ENCODE results near the gene SLC35F1. TPM values are rescaled to one million over a fixed set of nuclear protein-coding genes. Genes with fewer than 3 reads are reported as not detected.

Gene SLC35F1
- polyA plus RNA-seq, 2 of the 4 experiments (the other 2 are of a cell fraction) = 0.01 TPM; not detected in 1

DNA sequence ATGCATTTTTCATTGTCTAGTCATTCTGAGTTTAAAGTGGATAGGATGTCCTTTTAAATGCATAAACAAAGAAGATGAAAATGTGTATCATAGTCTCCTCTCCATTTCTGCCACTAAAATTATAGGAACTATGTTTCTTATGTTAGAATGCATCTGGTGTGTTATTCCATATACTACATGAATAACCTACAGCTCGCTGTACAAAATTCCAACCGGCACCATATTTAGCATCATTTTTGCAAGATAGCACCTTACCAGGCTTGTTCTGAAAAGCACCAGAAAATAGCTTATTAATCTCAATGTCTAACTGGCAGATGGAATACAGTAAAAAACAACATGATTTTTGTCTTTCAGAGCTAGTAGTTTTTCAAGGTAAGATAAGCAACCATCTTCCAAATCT lies 241.5 kb downstream of the SLC35F1 start:
- ATAC-seq (no peak), FAIRE-seq (no peak), DNase-seq (ENCODE audit: low read depth in 1 of 2, low spot score in 1 of 2) (no peak)
- Histone ChIP-seq H3K27ac (no peak overlapping the region), H3K4me1 (no peaks in the 10 kb centered on the region), H3K4me2 (no peak overlapping the region), H3K9me3 (no peaks in the 10 kb centered on the region), H3K4me3 (no peak overlapping the region)
- CTCF ChIA-PET = no interaction called here
- 22% methylated on average over 2 of the region's 2 CpGs for WGBS (ENCODE audit: missing lambda C conversion rate)
- TF ChIP-seq KDM5A (IDR thresholded peaks at IDR 0.05) = no peak
- no peak for TF ChIP-seq POLR2A (IDR thresholded peaks at IDR 0.05; ENCODE audit: low read length)
- TF ChIP-seq, protein P1, sequence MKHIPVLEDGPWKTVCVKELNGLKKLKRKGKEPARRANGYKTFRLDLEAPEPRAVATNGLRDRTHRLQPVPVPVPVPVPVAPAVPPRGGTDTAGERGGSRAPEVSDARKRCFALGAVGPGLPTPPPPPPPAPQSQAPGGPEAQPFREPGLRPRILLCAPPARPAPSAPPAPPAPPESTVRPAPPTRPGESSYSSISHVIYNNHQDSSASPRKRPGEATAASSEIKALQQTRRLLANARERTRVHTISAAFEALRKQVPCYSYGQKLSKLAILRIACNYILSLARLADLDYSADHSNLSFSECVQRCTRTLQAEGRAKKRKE (CRISPR knock-in tag; IDR thresholded peaks at IDR 0.05; ENCODE audit: low read depth) = no peak
- TF ChIP-seq CHD2 (IDR thresholded peaks at IDR 0.05; ENCODE audit: low read length, partially characterized antibody) = no peak
- TF ChIP-seq JUN (IDR thresholded peaks at IDR 0.05) = no peak
- no peak for TF ChIP-seq BHLHE40 (IDR thresholded peaks at IDR 0.05; ENCODE audit: low read depth, low read length)
- no peak for TF ChIP-seq TFCP2L1 (CRISPR knock-in tag; IDR thresholded peaks at IDR 0.05)
- POLR2A ChIA-PET = no interaction called here

- no peak for DNase-seq (ENCODE audit: low read depth in 1 of 2, low spot score in 1 of 2)
- Histone ChIP-seq H3K4me2 (no peak overlapping the region), H3K4me3 (no peak overlapping the region), H3K27ac (no peak overlapping the region), H3K9me3 (no peaks in the 10 kb centered on the region), H3K4me1 (no peaks in the 10 kb centered on the region)
- TF ChIP-seq, protein P2, sequence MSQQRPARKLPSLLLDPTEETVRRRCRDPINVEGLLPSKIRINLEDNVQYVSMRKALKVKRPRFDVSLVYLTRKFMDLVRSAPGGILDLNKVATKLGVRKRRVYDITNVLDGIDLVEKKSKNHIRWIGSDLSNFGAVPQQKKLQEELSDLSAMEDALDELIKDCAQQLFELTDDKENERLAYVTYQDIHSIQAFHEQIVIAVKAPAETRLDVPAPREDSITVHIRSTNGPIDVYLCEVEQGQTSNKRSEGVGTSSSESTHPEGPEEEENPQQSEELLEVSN (IDR thresholded peaks at IDR 0.05; ENCODE audit: borderline replicate concordance, low read depth) = no peak
- TF ChIP-seq, protein P3, sequence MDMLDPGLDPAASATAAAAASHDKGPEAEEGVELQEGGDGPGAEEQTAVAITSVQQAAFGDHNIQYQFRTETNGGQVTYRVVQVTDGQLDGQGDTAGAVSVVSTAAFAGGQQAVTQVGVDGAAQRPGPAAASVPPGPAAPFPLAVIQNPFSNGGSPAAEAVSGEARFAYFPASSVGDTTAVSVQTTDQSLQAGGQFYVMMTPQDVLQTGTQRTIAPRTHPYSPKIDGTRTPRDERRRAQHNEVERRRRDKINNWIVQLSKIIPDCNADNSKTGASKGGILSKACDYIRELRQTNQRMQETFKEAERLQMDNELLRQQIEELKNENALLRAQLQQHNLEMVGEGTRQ (IDR thresholded peaks at IDR 0.05) = no peak
- TF ChIP-seq HOXB13 (CRISPR knock-in tag; IDR thresholded peaks at IDR 0.05; ENCODE audit: low read depth) (no peak), EHMT2 (IDR thresholded peaks at IDR 0.05; ENCODE audit: low read depth) (no peak), JUNB (IDR thresholded peaks at IDR 0.05) (no peak), HDAC2 (IDR thresholded peaks at IDR 0.05) (no peak), EHF (CRISPR knock-in tag; IDR thresholded peaks at IDR 0.05) (no peak), CHD2 (IDR thresholded peaks at IDR 0.05; ENCODE audit: low read length, partially characterized antibody) (no peak), ZSCAN20 (CRISPR knock-in tag; IDR thresholded peaks at IDR 0.05) (no peak), CTCF (IDR thresholded peaks at IDR 0.05) (no peak), TP53 (CRISPR knock-in tag; IDR thresholded peaks at IDR 0.05) (no peak)
- ChIA-PET POLR2A (no interaction called here), CTCF (no interaction called here)
- ATAC-seq = no peak
- FAIRE-seq = no peak
Observed at GRCh38 chr6:118152524-118152923, 245.5 kb downstream of the SLC35F1 start.

- Histone ChIP-seq H3K27ac (no peak overlapping the region), H3K4me2 (no peak overlapping the region), H3K4me3 (no peak overlapping the region), H3K9me3 (no peaks in the 10 kb centered on the region), H3K4me1 (no peaks in the 10 kb centered on the region)
- DNase-seq (ENCODE audit: low read depth in 1 of 2, low spot score in 1 of 2) = no peak
- TF ChIP-seq RNF2 (IDR thresholded peaks at IDR 0.05; ENCODE audit: borderline replicate concordance, low read depth) (no peak), ZSCAN20 (CRISPR knock-in tag; IDR thresholded peaks at IDR 0.05) (no peak), SMC3 (IDR thresholded peaks at IDR 0.05) (no peak), CEBPB (IDR thresholded peaks at IDR 0.05) (no peak), CBX8 (IDR thresholded peaks at IDR 0.05) (no peak), RAD21 (conservative IDR thresholded peaks at IDR 0.05 in 1 of 2, IDR thresholded peaks at IDR 0.05 in 1 of 2) (no peak), HOXB5 (CRISPR knock-in tag; IDR thresholded peaks at IDR 0.05) (no peak), GATA3 (IDR thresholded peaks at IDR 0.05; ENCODE audit: borderline replicate concordance) (no peak), NPAS2 (CRISPR knock-in tag; IDR thresholded peaks at IDR 0.05; ENCODE audit: borderline replicate concordance) (no peak), EP300 (IDR thresholded peaks at IDR 0.05) (no peak), EHF (CRISPR knock-in tag; IDR thresholded peaks at IDR 0.05) (no peak), BHLHE40 (IDR thresholded peaks at IDR 0.05; ENCODE audit: low read depth, low read length) (no peak)
- TF ChIP-seq, protein P1 (CRISPR knock-in tag; IDR thresholded peaks at IDR 0.05; ENCODE audit: low read depth) = no peak
- WGBS (ENCODE audit: missing lambda C conversion rate) = 6% methylated on average over 1 of the region's 1 CpG
- ChIA-PET POLR2A (no interaction called here), CTCF (no interaction called here)
- ATAC-seq = no peak
- FAIRE-seq = no peak
Observed at GRCh38 chr6:118161343-118161742, 254.3 kb downstream of the SLC35F1 start.
